Measurements from ENCODE around the gene ZSWIM7. TPM values are rescaled to one million over a fixed set of nuclear protein-coding genes. Genes with fewer than 3 reads are reported as not detected.

Gene ZSWIM7
- total RNA-seq (2014; rRNA removed; shearing (Covaris generic)), result 25.3 and 26.5 TPM in 2 replicates

DNA sequence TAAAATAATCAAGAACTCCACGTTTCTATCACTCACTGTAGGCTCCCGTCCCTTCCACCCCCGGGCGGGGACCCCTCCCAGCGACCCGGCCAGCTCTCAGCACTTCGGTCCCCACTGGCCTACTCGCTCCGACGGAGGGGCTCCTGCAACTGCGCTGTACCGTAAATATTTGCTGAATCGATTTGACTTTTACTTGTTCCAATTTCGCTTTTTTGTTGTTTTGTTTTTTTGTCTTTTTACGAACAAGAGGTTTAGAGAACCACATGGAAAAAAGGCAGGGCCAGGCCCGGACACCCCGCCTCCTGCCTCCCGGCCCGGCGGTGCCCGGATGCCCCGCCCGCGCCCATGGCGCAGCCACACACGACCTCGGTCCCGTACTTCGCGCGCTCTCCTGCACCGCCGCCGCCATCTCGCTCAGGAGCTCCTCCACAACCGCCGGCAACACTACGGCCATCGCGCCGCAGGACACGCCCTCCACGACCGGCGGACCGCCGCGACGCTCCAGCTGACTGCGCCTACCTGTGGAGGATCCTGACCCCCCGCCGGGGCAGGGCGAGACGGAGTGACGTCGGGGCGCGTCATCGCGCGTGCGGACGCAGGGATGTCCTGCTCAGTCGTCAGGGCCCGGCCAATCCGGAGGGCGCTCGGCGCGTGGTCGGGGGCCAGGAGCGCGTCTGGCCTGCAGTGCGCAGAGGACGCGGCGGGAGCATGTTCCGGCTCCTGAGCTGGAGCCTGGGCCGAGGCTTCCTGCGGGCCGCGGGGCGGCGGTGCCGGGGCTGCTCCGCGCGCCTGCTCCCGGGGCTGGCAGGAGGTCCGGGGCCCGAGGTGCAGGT lies at the start of gene ZSWIM7, which contains the start of gene TTC19:
ZSWIM7 (minus strand) TSS at position 564 of the 833 bp plus-strand sequence; CDS start at position 454, 110 bp downstream.
TTC19 (plus strand) TSS at position 684 of the 833 bp plus-strand sequence; CDS start at position 709, 25 bp downstream.
- DNase-seq (ENCODE audit: low read depth), result peak; percentile 91

DNA sequence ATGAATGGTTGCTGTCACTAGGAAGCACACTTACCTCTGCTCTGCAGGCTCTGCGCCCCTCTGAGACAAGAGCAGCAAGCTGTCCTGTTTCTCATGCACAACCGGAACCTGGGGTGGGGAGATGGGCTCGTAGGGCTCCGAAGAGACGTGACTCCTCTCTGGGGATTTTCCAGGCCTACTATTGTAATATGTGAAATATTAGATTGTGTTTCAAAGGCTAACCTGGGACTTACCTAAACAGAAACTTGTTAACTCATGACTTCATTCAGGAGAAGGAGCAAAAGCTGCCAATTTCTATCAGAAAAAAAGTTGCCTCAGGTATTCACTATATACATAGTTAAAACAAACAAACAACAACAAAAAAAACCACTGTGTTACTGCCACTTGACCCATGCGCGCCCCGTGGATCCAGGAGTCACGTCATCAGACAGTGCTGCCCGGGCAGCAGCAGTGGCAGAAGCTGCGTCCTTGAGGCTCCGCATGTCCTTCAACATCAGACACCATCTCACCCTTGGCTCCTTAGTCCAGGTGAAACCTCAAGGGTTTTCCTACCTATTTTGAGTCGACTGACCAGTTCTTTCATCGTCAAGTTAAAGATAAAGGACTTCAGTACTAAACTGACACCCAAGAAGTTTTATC lies 49.4 kb upstream of the ZSWIM7 start:
- DNase-seq (ENCODE audit: low read depth), result no peak

GRCh38 chr17:16046966-16047365 lies 47.5 kb upstream of the ZSWIM7 start:
- no peak for DNase-seq (ENCODE audit: low read depth)

- DNase-seq (ENCODE audit: low read depth), result no peak
Measured at GRCh38 chr17:16044487-16044886, 45.0 kb upstream of the ZSWIM7 start.

- DNase-seq (ENCODE audit: low read depth), result peak; percentile 81
Measured at GRCh38 chr17:16040710-16041251, 41.3 kb upstream of the ZSWIM7 start.

DNA sequence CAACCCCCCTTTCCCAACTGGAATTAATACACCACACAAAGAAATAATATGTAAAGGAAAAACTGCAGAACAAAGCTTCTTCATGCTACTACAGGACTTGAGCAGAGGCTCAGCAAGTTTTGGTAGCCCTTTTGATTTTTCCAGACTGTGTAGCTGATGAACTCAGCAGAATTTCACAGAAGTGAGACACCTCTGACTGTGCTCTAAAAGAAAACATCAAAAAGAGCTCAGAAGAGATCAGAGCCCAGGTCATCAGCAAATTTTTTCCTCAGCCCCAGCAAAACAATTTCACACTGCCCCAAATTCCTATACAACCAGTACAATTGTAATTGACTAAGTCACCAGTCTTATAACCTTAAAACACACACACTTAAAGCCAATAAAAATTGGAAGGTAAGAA lies 38.1 kb upstream of the ZSWIM7 start:
- no peak for DNase-seq (ENCODE audit: low read depth)

GRCh38 chr17:16036261-16036660 lies 36.8 kb upstream of the ZSWIM7 start:
- DNase-seq (ENCODE audit: low read depth), result no peak

DNA sequence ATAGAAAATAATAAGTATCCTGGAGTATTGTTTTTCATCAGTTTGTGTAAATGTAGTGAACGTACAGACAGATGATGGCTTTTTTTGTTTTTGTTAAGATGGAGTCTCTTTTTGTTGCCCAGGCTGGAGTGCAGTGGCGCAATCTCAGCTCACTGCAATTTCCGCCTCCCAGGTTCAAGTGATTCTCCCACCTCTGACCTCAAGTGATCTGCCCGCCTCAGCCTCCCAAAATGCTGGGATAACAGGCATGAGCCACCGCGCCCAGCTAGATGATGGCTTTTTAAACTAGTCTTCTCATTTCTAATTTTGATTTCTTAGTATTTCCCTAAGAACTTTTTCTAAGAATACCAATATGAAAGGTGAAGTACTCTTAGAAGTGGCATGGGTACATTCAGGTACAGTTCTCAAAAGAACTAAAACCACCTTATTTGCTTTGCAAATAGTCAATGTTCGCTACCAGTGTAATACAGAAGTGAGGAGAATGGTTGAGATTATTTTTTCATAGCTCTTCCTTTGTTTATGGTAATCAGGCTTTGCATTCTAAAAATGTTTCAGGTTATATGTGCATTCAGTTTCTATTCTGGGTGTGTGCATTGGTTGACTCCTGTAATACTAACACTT lies 34.3 kb upstream of the ZSWIM7 start:
- no peak for DNase-seq (ENCODE audit: low read depth)

- peak; percentile 96 for DNase-seq (ENCODE audit: low read depth)
Measured at GRCh38 chr17:16027708-16028584, 28.4 kb upstream of the ZSWIM7 start.

DNA sequence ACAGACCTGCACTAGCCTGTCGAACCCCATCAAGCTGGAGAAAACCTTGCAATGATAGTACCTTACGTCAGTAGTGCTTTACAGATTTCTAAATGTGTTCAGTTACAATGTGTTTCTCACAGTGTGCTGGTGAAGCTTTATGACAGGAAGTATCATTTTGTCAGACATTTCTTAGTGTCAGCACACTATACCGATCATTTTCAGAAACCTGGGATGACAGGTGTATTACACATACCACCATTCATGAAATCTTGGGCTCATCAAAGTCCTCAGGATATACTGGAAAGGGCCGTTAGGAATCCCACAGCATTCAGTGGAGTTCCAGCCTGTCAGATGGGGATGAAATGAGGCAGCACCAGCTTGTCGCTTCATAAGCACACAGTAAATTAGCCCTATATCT lies 27.4 kb upstream of the ZSWIM7 start:
- DNase-seq (ENCODE audit: low read depth), result no peak

GRCh38 chr17:16025202-16025601 lies 25.7 kb upstream of the ZSWIM7 start:
- DNase-seq (ENCODE audit: low read depth), result no peak

GRCh38 chr17:16023881-16024280 lies 24.4 kb upstream of the ZSWIM7 start:
- no peak for DNase-seq (ENCODE audit: low read depth)

- no peak for DNase-seq (ENCODE audit: low read depth)
Measured at GRCh38 chr17:16019347-16019746, 19.8 kb upstream of the ZSWIM7 start.

- peak; percentile 70 for DNase-seq (ENCODE audit: low read depth)
Measured at GRCh38 chr17:16013943-16014407, 14.5 kb upstream of the ZSWIM7 start.

DNA sequence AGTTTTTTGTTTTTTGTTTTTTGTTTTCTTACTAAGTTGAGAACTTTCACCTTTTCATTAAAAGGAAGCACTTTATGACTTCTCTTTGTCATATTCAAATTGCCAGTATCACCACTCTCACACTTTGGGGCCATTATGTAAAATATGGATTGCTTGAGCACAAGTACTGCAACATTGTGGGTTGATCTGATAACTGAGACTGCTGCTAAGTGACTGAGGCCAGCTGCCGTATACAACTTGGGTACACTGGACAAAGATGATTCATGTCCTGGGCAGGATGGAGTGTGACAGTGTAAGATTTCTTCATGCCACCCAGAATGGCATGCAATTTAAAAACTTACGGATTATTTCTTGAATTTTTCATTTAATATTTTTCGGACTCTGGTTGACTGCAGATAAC lies 7.9 kb upstream of the ZSWIM7 start:
- DNase-seq (ENCODE audit: low read depth), result no peak

- no peak for DNase-seq (ENCODE audit: low read depth)
Measured at GRCh38 chr17:16005636-16006035, 6.1 kb upstream of the ZSWIM7 start.

- DNase-seq (ENCODE audit: low read depth), result no peak
Measured at GRCh38 chr17:16003841-16004240, 4.3 kb upstream of the ZSWIM7 start.

GRCh38 chr17:16002708-16003260 lies 3.3 kb upstream of the ZSWIM7 start:
- DNase-seq (ENCODE audit: low read depth), result no peak

GRCh38 chr17:16001226-16001897 lies 1.9 kb upstream of the ZSWIM7 start:
- DNase-seq (ENCODE audit: low read depth), result no peak
